HG03457 (cell line): ENCODE measurements around the gene DNAJC22.

Source experiments
- ATAC-seq: cut with Tn5 transposase; IDR thresholded peaks from one replicate; pipeline ENCODE4 v1.9.1; 2021; ENCODE audit warnings: moderate number of reproducible peaks; ENCODE audit not compliant: unreplicated experiment

Gene DNAJC22

DNA sequence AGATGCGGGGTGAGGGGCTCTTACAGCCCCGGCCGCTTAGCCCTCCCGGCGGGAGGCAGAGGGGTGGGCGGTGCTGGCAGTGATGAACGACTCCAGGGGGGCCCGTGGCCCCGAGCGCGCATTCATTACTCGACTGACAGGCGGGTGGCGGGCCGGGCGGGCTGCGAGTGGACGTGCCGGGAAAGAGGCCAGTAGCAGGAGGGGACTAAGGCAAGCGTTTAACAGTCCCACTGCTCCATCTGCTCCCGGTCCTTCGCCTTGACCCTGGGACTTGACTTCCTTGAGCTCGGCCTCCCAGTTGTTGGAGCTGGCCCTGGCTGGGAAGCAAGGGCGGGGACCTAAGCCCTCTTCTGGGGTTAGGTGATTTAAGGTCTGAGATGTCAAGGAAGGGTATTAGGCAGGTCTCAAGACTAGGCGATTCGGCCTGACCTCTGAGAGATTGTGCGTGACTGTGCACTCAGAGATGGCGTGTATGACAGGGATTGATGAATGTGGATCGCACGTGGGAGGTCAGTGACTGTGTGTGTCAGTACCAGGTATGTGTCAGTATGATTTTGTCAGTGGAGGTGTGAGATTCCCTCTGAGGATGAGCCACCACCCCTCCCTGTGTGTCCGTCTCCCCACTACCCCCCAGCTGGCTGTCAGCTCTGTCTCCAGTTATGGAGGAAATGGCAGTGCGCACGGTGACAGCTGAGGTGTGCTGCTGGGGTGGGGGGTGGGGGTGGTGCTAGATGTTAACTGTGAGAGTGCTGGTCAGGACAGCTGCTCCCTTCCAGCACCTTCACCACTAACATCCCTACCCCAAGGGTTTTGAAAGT is 3.6 kb upstream of the DNAJC22 start:
- no peak for ATAC-seq

DNA sequence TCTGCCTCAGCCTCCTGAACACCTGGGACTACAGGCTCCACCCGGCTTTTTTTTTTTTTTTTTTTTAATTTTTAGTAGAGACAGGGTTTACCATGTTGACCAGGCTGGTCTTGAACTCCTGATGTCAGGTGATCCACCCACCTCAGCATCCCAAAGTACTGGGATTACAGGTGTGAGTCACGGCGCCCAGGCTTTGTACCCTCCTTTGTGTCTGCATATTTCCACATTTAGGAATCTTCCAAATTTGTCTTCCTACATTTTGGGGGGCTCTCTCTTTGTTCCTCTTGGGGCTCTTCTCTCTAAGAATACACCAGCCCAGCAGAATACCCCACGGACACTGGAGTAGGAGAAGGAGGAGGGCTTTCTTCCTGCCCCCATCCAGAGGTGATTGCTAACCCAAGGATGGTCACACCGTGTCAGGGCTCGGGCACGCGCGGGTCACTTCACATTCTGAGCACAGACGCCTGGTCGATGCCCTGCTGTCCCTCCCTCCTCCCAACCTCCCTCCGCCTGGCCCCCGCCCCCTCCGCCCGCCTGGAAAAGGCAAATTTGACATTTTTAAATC is 2.1 kb upstream of the DNAJC22 start:
- ATAC-seq: no peak

DNA sequence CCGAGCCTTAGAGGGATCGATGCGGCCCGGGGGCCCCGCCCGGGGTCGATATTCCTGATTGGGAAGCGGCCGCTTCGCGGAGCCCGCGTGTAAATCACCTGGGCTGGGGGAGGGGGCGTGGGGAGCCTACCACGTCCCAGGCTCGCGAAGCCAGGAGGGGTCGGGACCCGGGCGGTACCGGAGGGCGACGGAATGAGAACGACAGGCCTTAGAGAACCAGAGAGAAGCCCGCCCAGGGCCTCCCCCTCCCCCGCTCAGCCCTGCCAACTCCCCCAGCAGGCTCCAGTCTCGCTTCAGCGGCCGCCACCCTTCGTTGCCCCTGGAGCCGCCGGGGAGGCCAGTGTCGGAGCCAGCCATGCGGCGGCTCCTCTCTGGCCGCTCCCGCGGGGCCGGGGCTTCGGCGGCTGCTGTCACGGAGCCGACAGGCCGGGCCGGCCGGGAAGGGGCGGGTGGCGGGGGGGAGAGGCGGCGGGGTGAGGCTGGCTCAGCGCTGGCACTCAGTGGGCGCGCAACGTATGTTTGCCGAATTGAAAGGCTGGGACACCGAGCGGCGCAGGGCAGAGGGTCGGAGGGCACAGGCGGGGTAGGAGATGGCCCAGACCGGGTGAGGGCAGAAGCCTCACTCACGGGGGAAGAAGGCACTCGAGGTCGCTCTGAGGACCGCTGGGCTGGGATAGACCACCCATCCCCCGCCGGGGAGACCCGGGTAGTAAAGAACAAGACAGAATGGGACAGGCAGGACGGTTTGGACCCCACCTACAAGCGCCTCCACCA is 1.4 kb upstream of the DNAJC22 start:
- no peak for ATAC-seq

DNA sequence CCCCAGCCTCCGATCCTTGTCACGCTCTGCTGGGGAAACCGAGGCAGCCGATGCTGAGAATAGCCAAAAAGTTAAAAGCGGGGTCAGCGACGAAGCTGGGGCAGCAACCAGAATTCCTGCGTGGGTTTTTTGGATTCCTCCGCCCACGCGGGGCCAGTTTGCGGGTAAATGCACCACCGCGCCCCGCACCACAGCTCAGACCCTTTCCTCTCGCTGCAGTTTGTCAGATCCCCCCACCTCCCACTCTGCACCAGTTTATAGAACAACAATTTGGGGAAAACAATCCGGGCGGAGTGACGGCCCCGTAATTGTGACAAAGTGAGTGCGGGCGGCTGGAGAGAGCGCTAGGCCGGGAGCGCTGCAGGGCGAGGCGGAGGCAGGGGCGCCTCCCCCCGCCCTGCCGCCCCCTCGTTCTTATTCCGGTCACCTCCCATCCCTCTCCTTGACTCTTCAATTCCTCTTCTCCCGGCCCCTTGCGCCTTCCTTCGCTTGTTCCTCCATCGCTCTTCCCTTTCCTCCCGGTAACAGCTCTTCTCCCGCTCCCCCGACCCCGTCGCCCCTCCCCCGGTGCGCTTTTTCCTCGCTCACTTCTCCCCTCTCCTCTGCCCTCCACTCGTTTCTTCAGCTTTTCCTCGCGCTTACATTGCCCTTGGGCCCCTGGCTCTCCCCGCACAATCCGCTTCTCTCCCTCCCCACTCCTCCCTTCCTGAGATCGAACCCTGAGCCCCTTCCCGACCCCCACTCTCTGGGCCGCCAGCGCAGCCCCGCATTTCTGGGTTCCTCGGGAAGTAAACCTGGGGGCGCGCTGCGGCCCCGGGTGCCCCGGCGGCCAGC is 646 bp upstream of the DNAJC22 start:
- no peak for ATAC-seq

DNA sequence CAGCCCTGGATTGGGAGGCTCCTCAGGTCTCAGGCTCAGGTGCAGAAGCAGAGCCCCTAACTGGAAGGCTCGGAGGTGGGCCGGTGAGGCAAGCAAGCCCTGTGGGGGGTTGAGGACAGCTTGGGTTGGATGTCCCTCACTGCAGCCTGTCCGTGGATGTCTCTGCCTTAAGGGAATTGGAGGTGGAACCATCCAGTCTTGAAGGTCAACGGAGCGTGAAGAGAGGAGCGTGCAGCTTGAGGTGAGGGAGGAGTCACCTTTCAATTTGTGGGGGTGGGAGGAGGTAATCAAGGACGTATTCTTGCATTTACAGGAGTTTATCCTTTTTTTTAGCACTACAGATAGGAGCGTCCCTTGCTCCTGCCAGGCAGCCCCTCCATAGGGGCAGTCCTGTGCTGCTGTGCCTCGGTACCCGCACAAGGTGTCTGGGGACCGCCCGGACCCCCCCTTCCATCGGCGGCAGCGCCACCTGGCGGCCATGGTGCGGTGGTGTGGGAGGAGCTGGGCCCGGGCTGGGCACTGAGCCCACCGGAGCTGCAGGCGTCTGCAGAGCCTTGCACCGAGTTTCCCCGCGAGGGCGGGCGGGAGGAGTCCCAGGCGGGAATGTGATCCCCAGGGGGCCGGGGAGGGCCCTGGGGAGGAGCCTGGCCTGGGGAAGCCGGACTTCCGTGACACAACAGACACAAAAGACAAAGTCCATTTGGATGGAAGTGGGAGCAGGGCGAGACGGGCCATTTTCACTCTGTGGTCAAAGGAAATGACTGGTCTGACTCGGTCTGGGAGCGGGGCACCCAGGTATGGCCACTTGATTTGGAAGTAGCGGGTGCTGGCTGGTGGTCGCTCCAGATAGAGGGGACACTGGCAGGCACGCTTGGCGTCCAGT is 864 bp downstream of the DNAJC22 start:
- ATAC-seq: no peak

DNA sequence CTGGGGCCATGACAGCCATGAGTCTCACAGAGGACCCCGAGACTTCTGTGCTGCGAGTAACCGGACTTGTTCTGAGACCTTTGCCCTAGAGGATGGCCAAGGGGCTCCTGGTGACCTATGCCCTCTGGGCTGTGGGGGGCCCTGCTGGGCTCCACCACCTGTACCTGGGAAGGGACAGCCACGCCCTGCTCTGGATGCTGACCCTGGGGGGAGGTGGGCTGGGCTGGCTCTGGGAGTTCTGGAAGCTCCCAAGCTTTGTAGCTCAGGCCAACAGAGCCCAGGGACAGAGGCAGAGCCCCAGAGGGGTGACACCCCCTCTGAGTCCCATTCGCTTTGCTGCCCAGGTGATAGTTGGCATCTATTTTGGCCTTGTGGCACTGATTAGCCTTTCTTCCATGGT is 2.1 kb downstream of the DNAJC22 start:
- ATAC-seq: no peak

DNA sequence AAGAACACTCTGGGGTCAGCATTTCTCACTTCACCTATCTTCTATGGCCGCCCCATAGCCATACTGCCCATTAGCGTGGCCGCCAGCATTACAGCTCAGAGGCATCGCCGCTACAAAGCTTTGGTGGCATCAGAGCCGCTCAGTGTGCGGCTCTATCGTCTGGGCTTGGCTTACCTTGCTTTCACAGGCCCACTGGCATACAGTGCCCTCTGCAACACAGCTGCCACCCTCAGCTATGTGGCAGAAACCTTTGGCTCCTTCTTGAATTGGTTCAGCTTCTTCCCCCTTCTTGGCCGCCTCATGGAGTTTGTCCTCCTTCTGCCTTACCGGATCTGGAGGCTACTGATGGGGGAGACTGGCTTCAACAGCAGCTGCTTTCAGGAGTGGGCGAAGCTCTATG is 2.6 kb downstream of the DNAJC22 start:
- ATAC-seq: no peak

DNA sequence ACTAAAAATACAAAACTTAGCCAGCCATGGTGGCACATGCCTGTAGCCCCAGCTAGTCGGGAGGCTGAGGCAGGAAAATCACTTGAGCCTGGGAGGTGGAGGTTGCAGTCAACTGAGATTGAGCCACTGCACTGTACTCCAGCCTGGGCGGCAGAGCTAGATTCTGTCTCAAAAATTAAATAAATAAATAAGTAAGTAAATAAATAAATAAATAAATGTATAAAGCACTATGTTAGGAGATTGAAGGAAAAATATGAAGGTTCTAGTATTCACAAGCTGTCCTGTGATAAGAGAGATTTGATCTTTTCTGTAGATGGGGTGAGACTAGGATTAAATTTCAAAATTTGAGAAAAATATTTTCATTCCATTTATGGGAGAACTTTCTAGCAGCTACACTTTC is 5.7 kb downstream of the DNAJC22 start:
- ATAC-seq: no peak

DNA sequence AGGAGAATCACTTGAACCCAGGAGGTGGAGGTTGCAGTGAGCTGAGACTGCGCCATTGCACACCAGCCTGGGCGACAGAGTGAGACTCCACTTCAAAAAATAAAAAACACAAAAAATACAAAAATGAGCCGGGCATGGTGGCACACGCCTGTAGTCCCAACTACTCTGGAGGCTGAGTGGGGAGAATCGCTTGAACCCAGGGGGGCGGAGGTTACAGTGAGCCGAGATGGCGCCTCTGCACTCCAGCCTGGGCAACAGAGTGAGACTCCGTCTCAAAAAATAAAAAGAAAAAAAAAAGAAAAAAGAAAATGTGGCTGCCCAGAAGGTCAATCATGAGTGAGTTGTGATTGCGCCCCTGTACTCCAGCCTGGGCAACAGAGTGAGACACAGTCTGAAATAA is 9.2 kb downstream of the DNAJC22 start:
- no peak for ATAC-seq

DNA sequence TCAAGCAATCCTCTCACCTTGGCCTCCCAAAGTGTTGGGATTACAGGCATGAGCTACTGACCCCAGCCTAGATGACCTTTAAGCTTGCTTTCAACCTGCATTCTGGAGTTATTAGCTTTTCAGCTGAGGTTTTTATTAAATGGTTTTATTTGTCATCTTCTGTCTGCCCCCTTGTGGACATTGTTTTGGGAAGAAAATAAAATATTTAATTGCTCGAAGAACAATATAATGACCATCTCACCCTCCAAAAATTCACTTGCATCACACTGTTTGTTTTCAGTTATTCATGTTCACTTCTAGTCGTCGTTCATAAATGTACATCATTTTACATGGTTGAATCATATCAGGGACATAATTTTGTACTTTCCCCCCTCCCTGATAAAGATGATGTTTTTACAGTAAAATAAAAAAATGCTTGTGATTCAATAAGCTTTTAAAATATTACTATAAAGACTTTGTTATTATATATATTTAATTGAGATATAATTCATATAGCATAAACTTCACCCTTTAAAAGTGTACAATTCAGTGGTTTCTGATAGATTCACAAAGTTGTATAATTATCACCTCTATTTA is 10.5 kb downstream of the DNAJC22 start:
- no peak for ATAC-seq

DNA sequence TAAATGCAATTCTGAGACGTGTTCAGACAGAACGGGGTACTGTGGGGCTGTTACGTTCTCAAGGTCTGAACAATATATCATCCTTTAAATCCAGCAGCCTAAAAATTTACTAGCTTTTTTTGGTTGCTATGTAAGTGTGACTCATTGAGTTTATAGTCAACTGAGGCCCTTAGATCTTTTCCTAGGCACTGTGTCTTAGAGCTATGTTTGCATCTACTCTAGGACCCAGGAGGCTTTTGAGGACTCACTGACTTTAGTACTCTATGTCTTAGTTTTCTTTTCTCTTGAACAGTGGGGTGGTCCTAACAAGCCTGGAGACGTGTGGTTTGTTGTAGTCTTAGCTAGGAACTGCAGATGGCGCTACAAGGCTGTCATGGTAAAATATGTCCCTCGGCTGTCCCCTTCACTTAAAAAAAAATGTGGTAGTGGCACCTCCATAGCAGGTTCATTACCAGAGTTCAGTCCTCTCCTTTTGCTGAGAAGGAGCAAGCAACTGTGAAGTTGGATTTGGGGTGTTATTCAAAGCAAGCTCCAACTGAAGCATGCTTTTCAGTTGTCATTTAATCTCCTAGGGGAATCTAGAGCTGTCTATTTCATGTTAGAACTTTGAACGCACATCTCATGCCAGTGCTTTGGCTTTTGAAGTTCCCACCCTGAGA is 11.9 kb downstream of the DNAJC22 start:
- no peak for ATAC-seq

DNA sequence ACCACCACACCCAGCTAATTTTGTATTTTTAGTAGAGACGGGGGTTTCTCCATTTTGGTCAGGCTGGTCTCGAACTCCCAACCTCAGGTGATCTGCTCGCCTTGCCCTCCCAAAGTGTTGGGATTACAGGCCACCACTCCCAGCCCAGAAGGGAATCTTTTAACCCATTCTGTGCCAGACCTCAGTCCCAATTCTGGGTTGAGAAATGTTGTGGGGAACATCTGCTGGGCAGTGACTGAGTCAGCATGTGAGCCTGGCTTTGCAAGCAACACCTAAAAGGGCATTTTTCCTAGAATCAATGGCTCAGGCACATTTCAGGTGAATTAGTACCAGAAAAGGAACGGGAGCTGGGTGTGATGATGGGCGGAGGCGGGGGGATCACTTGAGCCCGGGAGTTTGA is 13.0 kb downstream of the DNAJC22 start:
- ATAC-seq: no peak

DNA sequence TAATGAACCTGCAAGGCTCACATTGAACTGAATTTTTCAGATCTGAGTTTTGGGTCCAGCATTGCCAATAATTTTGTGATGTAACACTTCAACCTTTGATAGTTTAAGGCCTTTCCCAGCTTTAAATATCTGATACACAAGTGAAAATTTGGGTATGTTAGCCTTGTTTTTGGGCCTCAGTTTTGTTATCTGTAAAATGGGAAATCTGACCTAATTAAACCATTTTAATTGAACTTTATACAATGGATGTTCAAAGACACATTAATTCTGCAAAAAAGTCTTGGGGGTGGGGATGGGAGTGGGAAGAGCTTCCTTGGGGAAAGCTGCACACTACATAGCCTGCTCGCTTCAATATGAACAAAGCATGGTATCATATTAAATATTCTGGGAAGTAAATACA is 15.4 kb downstream of the DNAJC22 start:
- no peak for ATAC-seq

DNA sequence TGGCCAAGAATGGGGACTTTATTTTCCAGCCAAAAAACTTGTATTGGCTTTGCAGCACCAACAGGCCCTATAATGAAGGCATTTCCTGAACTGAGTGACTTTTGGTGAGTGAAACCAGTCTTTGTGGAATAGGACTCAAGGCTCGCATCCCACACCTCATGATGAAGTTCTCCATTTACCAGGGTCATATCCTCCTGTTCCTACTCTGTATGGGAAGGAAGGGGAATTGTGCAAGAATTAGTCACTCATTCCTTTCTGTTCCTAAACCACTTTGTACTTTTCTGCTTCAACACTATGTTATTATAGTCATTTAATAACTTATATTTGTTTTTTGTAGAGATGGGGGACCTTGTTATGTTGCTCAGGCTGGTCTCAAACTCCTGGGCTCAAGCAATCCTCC is 18.3 kb downstream of the DNAJC22 start:
- ATAC-seq: no peak

DNA sequence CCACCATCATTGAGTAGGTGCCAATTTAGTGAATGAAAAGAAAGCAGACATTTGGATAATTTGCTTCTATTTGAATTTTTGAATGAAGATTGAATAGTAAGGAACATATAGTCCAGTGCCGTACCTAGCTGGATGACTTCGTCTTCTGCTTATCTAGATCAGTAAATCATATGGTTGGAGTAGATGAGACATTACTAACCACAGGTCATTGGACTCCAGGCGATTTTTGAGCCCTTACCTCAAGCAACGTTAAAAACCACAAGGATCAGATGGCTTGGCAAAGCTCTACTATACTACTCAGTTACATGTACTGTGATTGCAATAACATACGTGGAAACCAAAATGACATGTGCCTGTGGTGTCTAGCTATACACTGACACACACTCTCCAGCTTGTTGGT is 18.9 kb downstream of the DNAJC22 start:
- no peak for ATAC-seq

DNA sequence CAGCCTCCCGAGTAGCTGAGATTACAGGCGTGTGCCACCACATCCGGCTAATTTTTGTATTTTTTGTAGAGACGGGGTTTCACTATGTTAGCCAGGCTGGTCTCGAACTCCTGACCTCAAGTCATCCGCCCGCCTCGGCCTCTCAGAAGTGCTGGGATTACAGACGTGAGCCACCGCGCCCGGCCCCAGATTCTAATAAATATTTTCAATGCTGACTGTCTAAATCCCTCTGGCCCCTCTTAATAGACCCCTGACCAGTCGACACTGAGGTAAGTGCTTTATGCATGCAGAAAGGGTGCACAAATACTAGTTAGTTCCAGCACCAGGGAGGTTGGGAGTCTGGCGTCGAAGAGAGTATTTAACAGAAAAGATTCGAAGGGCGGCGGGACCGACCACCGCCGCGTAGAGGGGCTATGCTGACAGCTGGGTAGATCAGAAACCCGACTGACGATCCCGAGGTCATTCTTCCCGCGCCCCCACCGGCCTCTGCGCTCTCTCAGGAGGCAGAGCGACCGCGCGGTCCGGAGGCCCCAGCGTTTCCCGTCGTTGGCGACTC is 19.5 kb downstream of the DNAJC22 start:
- no peak for ATAC-seq

DNA sequence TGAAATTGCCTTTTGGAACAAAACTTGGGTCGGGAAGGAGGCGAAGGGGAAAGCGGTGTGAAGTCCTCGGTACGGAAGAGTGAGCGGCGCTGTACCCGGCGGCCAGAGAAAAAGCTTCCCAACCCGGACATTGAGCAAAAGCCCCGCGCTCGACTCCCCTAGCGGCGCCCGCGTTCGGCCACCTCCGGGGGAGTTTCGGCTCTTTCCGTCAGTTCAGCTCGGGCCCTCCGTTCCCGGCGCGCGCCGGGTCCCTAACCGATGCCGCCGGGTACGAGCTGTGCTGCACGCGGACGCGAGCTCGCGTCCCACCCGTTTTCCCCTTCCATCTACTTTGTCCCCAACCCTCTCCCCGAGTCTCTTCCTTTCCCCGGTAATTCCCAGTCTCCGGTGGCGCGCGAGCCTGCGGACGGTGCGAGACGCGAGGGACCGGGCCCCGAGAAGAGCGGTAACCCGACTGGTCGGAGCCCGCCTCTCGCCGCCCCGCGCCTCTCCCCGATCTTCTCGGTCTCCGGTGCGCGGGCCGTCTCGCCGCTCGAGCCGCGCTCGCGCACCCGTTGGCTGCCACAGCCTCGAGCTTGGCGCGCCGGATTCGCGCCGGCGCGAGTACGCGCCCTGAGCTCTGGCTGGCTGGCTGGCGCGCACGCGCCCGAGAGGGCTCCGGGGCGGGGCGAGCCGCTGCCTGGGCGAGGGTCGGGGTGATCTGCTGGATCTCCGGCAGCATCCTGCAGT is 20.1 kb downstream of the DNAJC22 start:
- peak; percentile 52 for ATAC-seq
